Endodermal cell (in vitro differentiated cells): Measurements from ENCODE around the gene GLA. TPM values are rescaled to one million over a fixed set of nuclear protein-coding genes. Genes with fewer than 3 reads are reported as not detected.

Source experiments
- DNase-seq: peaks from one replicate; pipeline ENCODE4 v3.0.0-alpha.2; 2017
- H3K27ac ChIP-seq: 2 replicates; pipeline ENCODE4 v1.5.1; 2013; ENCODE audit warnings: mild to moderate bottlenecking, low read depth, low read length, moderate library complexity
- H3K27me3 ChIP-seq: 2 replicates; pipeline ENCODE4 v1.6.1; 2013; ENCODE audit warnings: mild to moderate bottlenecking, low read length, moderate library complexity; ENCODE audit not compliant: insufficient read depth, control insufficient read depth, poor library complexity, severe bottlenecking
- H3K36me3 ChIP-seq: 2 replicates; pipeline ENCODE4 v1.7.0; 2013; ENCODE audit warnings: mild to moderate bottlenecking, low read length, moderate library complexity; ENCODE audit not compliant: control insufficient read depth, insufficient read depth
- H3K4me1 ChIP-seq: one replicate; pipeline ENCODE4 v1.7.0; 2013; ENCODE audit warnings: low read length; ENCODE audit not compliant: control insufficient read depth, insufficient read depth
- H3K4me3 ChIP-seq: 2 replicates; pipeline ENCODE4 v1.5.1; 2013; ENCODE audit warnings: mild to moderate bottlenecking, low read length, moderate library complexity
- H3K9ac ChIP-seq: 2 replicates; pipeline ENCODE4 v1.6.1; 2013; ENCODE audit warnings: mild to moderate bottlenecking, low read length, moderate library complexity; ENCODE audit not compliant: poor library complexity, severe bottlenecking; ENCODE audit errors: extremely low read depth
- H3K9me3 ChIP-seq: 2 replicates; pipeline ENCODE4 v1.6.1; 2013; ENCODE audit warnings: mild to moderate bottlenecking, low read length, moderate library complexity; ENCODE audit not compliant: control insufficient read depth
- H3K27ac Mint-ChIP-seq: 2 replicates; pipeline ENCODE4 v1.8.0; 2020; ENCODE audit warnings: mixed read lengths
- H3K27me3 Mint-ChIP-seq: 2 replicates; pipeline ENCODE4 v1.8.0; 2021; ENCODE audit warnings: mild to moderate bottlenecking, mixed read lengths; ENCODE audit not compliant: insufficient read depth
- H3K36me3 Mint-ChIP-seq: 2 replicates; pipeline ENCODE4 v1.8.0; 2020; ENCODE audit warnings: low read depth, mixed read lengths
- H3K4me1 Mint-ChIP-seq: 2 replicates; pipeline ENCODE4 v1.8.0; 2020; ENCODE audit warnings: mixed read lengths
- H3K4me3 Mint-ChIP-seq: 2 replicates; pipeline ENCODE4 v1.8.0; 2020; ENCODE audit warnings: mild to moderate bottlenecking, moderate library complexity, mixed read lengths
- H3K9me3 Mint-ChIP-seq: 2 replicates; pipeline ENCODE4 v1.8.0; 2020; ENCODE audit warnings: mild to moderate bottlenecking, mixed read lengths
- WGBS, 2 experiments: methylation state at CpG; one replicate each; pipeline versions ENCODE4 v1.1.5 to v1.1.7; 2013; ENCODE audit warnings: missing lambda C conversion rate in 2 of 2, mixed read lengths in 1 of 2; ENCODE audit not compliant: insufficient coverage in 1 of 2, insufficient read length in 1 of 2; 5-methylcytosine and 5-hydroxymethylcytosine counted together
- total RNA-seq, 2 donors: library from RNA; stranded (reverse); fragmentation: NEBNext Ultra II Directional in 1 of 2; extraction: Animal tissue kit (Norgen Biotek cat#: 25700) in 1 of 2; gene quantifications; 2 replicates in 1 of 2; 3 replicates in 1 of 2; pipeline ENCODE4 v1.2.1, GENCODE V29; 2021
- TF ChIP-seq, protein P1 (sequence below): fragments of 200-600 bp; sonication (generic); conservative IDR thresholded peaks from 2 replicates; pipeline ENCODE4 v1.5.0; 2021; ENCODE audit warnings: antibody characterized with exemption, mild to moderate bottlenecking

The GLA gene
- total RNA-seq, 2 donors from 2014 or later = 33.2 to 35.9 TPM

DNA sequence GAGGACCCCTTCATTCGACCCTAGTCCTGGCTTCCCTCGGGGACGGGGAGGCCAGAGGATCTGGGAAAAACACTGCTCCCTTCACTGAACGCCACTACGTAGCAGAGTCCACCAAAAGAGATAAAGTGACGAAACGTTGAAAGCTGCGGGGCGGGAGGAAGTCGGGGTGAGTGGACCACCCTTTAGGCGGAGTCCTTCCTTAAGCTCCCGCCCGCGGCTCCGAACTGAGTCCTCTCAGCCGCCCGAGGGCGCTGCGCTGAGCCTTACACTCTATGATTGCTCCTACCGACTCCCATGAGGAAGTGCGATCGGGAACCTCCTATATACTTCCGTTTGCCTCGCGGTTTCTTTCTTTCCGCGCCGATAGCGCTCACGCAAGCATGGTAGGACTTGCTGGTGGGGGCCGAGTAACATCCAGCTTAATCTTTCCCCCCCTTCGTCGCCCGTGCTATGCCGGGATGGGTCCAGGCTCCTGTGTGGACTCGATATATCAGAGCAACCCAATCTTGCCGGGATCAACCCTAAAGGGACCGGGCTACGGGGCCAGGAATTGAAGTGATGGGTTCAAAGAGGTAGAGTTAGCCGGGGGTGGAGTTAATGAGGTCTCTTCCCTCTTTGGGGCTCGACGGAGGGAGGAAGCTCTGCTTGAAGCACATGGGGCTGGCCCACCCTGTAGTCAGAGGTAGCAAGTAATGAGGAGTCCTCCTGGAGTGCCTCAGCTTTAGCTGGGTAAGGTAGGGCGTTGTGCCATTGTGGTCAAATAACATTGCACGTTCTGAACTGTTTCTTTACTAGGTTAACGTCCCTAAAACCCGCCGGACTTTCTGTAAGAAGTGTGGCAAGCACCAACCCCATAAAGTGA lies 16.8 kb downstream of the GLA start, which contains the start of gene RPL36A:
RPL36A (plus strand) TSS at position 348 of the 862 bp plus-strand sequence; CDS start at position 381, 33 bp downstream.
- H3K27ac Mint-ChIP-seq = peak within 1 kb of the TSS; percentile 95
- Histone ChIP-seq H3K9me3 (no peaks in the 10 kb centered on the region), H3K9ac (peak within 1 kb of the TSS; percentile 87), H3K27ac (peak within 1 kb of the TSS; percentile 81), H3K36me3 (peaks cover 28% of the 10 kb centered on the region), H3K4me3 (peak within 1 kb of the TSS; percentile 95), H3K4me1 (no peaks in the 10 kb centered on the region), H3K27me3 (no peaks in the 10 kb centered on the region)
- H3K9me3 Mint-ChIP-seq = peaks cover 48% of the 10 kb centered on the region
- TF ChIP-seq, protein P1, sequence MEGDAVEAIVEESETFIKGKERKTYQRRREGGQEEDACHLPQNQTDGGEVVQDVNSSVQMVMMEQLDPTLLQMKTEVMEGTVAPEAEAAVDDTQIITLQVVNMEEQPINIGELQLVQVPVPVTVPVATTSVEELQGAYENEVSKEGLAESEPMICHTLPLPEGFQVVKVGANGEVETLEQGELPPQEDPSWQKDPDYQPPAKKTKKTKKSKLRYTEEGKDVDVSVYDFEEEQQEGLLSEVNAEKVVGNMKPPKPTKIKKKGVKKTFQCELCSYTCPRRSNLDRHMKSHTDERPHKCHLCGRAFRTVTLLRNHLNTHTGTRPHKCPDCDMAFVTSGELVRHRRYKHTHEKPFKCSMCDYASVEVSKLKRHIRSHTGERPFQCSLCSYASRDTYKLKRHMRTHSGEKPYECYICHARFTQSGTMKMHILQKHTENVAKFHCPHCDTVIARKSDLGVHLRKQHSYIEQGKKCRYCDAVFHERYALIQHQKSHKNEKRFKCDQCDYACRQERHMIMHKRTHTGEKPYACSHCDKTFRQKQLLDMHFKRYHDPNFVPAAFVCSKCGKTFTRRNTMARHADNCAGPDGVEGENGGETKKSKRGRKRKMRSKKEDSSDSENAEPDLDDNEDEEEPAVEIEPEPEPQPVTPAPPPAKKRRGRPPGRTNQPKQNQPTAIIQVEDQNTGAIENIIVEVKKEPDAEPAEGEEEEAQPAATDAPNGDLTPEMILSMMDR = peak; percentile 78
- H3K4me3 Mint-ChIP-seq = peak within 1 kb of the TSS; percentile 95
- 0% methylated on average over 45 of the region's 47 CpGs; no CpG with 5 or more reads in 1 of the 2 experiments for WGBS, 2 experiments
- peaks cover 12% of the 10 kb centered on the region for H3K4me1 Mint-ChIP-seq
- peaks cover 32% of the 10 kb centered on the region for H3K36me3 Mint-ChIP-seq
- H3K27me3 Mint-ChIP-seq = no peaks in the 10 kb centered on the region
- peak; percentile 93 for DNase-seq

DNA sequence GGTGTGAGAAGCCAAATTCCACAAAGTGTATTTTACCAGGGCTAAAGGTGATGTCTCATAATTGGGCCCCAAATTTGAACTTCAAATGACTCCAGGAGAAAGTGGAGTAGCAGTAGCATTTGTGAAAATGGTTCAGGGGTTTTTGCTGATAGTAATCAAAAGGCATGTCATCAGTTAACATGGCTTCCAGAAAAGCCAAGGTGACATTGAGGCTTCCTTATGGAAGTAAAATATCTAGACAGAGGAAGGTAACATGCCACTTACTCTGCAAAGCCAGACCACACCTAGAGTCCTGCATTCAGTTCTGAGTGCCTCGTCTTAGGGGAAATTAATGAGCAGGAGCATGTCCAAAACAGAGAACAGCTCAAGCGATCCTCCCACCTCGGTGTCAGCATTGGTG lies 19.1 kb downstream of the GLA start:
- H3K27ac Mint-ChIP-seq = no peak overlapping the region
- H3K9ac ChIP-seq = no peak overlapping the region
- H3K36me3 ChIP-seq = peaks cover 19% of the 10 kb centered on the region
- no peaks in the 10 kb centered on the region for H3K9me3 ChIP-seq
- H3K4me3 ChIP-seq = no peak overlapping the region
- H3K36me3 Mint-ChIP-seq = peaks cover 20% of the 10 kb centered on the region
- no peak overlapping the region for H3K27ac ChIP-seq
- H3K4me3 Mint-ChIP-seq = no peak overlapping the region
- peaks cover 14% of the 10 kb centered on the region for H3K4me1 Mint-ChIP-seq
- no peaks in the 10 kb centered on the region for H3K4me1 ChIP-seq
- H3K27me3 Mint-ChIP-seq = no peaks in the 10 kb centered on the region
- TF ChIP-seq, protein P1 = no peak
- DNase-seq = no peak
- 97% methylated on average over 3 of the region's 3 CpGs; no CpG with 5 or more reads in 1 of the 2 experiments for WGBS, 2 experiments
- no peaks in the 10 kb centered on the region for H3K27me3 ChIP-seq
- peaks cover 44% of the 10 kb centered on the region for H3K9me3 Mint-ChIP-seq

DNA sequence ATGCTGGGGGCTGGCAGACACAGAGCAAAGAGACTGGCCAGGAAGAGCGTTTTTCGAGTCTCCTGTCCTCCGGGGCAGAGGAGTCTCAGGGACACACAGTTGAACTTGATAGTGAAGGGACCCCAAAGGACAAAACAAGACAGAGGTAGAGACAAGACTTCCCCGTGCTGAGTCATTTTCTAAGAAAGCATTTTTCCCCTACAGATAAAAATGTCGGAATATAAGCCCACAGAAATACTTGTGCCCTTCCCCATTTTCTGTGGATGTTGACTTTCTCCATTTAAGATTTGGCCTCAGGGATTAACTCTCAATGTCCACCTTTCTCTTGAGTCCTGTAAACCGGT lies 21.2 kb downstream of the GLA start:
- peaks cover 4% of the 10 kb centered on the region for H3K36me3 Mint-ChIP-seq
- H3K4me1 ChIP-seq = no peaks in the 10 kb centered on the region
- H3K4me3 ChIP-seq = no peak overlapping the region
- no peak overlapping the region for H3K9ac ChIP-seq
- H3K27ac Mint-ChIP-seq = no peak overlapping the region
- H3K4me3 Mint-ChIP-seq = no peak overlapping the region
- no peaks in the 10 kb centered on the region for H3K27me3 ChIP-seq
- H3K36me3 ChIP-seq = peaks cover 2% of the 10 kb centered on the region
- peaks cover 39% of the 10 kb centered on the region for H3K9me3 Mint-ChIP-seq
- H3K27me3 Mint-ChIP-seq = no peaks in the 10 kb centered on the region
- no peak overlapping the region for H3K27ac ChIP-seq
- no peaks in the 10 kb centered on the region for H3K9me3 ChIP-seq
- peaks cover 14% of the 10 kb centered on the region for H3K4me1 Mint-ChIP-seq
- TF ChIP-seq, protein P1 = no peak
- WGBS, 2 experiments = 74 to 87% methylated on average over 3 to 6 of the region's 6 CpGs
- no peak for DNase-seq
